Measurements from ENCODE around the gene ALDH3B1.
A peak's percentile ranks its signal among the peaks of the same experiment; 100 is the strongest.

ALDH3B1 gene

DNA sequence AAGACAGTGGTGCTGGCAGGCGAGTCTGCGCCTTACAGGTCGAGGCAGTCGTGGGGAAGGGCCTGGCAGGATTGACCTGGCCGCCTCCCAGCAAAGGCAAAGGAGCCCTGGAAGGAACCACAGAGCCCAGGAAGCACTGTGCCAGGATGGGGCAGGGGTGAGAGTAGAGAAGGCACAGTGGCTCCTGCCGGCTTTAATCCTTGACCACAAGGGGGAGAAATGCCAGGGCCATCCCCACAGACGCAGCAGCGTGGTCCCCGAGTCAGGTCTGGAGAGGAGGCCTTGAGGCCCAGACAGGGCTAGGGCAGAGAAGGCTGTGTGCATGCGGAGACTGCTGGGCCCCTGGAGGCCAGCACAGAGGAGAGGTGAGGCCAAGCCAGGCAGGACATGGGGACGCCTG lies 10.4 kb downstream of the ALDH3B1 start:
- peak; percentile 63 for DNase-seq (ENCODE audit: low read depth)
- TF ChIP-seq POLR2A (IDR thresholded peaks at IDR 0.05; ENCODE audit: extremely low read depth, insufficient read length) = no peak
- TF ChIP-seq MYC (IDR thresholded peaks at IDR 0.05; ENCODE audit: low read depth, low read length) = no peak
- TF ChIP-seq, protein P1, sequence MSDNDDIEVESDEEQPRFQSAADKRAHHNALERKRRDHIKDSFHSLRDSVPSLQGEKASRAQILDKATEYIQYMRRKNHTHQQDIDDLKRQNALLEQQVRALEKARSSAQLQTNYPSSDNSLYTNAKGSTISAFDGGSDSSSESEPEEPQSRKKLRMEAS (IDR thresholded peaks at IDR 0.05; ENCODE audit: low read depth, low read length) = no peak
- TF ChIP-seq, protein P2, sequence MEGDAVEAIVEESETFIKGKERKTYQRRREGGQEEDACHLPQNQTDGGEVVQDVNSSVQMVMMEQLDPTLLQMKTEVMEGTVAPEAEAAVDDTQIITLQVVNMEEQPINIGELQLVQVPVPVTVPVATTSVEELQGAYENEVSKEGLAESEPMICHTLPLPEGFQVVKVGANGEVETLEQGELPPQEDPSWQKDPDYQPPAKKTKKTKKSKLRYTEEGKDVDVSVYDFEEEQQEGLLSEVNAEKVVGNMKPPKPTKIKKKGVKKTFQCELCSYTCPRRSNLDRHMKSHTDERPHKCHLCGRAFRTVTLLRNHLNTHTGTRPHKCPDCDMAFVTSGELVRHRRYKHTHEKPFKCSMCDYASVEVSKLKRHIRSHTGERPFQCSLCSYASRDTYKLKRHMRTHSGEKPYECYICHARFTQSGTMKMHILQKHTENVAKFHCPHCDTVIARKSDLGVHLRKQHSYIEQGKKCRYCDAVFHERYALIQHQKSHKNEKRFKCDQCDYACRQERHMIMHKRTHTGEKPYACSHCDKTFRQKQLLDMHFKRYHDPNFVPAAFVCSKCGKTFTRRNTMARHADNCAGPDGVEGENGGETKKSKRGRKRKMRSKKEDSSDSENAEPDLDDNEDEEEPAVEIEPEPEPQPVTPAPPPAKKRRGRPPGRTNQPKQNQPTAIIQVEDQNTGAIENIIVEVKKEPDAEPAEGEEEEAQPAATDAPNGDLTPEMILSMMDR (IDR thresholded peaks at IDR 0.05; ENCODE audit: low read depth, low read length) = peak; percentile 28
- H3K4me3 ChIP-seq (ENCODE audit: low read depth, low read length) = no peak overlapping the region

DNA sequence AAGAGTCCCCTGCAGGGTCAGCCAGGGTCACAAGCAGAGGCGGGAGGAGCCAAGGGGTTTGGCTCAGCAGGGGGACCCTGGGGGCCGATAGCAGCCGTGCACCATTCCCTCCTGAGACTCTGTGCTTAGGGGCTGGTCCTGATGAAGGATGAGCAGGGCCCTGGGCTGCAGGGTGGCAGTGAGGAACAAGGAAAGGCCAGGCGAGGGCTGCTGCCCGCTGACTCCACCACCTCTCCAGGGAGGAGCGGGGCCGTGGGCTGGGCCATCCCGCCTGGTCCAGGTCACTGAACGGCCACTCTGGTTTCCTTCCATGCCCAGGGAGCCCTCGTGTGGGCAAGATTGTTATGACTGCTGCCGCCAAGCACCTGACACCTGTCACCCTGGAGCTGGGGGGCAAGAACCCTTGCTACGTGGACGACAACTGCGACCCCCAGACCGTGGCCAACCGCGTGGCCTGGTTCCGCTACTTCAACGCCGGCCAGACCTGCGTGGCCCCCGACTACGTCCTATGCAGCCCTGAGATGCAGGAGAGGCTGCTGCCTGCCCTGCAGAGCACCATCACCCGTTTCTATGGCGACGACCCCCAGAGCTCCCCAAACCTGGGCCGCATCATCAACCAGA lies 11.2 kb downstream of the ALDH3B1 start:
- DNase-seq (ENCODE audit: low read depth) = no peak
- H3K4me3 ChIP-seq (ENCODE audit: low read depth, low read length) = no peak overlapping the region
- TF ChIP-seq, protein P2 (IDR thresholded peaks at IDR 0.05; ENCODE audit: low read depth, low read length) = no peak
- TF ChIP-seq POLR2A (IDR thresholded peaks at IDR 0.05; ENCODE audit: extremely low read depth, insufficient read length) = no peak
- TF ChIP-seq, protein P1 (IDR thresholded peaks at IDR 0.05; ENCODE audit: low read depth, low read length) = no peak
- TF ChIP-seq MYC (IDR thresholded peaks at IDR 0.05; ENCODE audit: low read depth, low read length) = no peak

DNA sequence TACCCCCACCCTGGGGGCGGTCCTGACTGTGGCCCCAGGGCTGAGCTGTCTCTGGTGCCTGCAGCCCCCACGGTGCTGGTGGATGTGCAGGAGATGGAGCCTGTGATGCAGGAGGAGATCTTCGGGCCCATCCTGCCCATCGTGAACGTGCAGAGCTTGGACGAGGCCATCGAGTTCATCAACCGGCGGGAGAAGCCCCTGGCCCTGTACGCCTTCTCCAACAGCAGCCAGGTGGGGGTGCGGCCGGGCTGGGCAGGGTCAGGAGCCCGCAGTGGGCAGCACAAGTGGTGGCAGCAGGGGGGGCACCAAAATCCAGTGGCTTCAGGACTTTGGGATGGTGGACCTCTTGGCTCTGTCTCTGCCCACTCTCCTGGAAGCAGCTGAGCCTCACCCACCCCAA lies 12.4 kb downstream of the ALDH3B1 start:
- H3K4me3 ChIP-seq (ENCODE audit: low read depth, low read length) = no peak overlapping the region
- TF ChIP-seq, protein P1 (IDR thresholded peaks at IDR 0.05; ENCODE audit: low read depth, low read length) = no peak
- no peak for TF ChIP-seq POLR2A (IDR thresholded peaks at IDR 0.05; ENCODE audit: extremely low read depth, insufficient read length)
- no peak for TF ChIP-seq MYC (IDR thresholded peaks at IDR 0.05; ENCODE audit: low read depth, low read length)
- TF ChIP-seq, protein P2 (IDR thresholded peaks at IDR 0.05; ENCODE audit: low read depth, low read length) = no peak
- DNase-seq (ENCODE audit: low read depth) = no peak

DNA sequence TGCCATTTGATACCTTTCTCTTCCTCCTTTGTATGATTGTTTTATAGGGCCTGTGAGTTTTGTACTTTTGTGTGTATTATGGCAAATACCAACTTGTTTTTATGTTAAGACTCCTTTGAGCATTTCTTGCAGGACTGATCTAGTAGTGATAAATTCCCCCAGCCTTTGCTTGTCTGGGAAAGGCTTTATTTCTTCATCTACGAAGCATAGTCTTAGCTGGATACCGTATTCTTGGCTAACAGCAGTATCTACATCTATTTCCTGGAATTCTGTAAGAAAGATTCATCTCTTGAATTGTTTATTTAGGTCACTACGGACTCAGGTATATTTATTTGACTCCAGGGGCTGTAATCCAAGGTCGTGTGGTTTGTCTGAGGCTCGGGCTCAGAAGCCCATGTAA lies 14.4 kb downstream of the ALDH3B1 start:
- no peak for TF ChIP-seq POLR2A (IDR thresholded peaks at IDR 0.05; ENCODE audit: extremely low read depth, insufficient read length)
- no peak for TF ChIP-seq MYC (IDR thresholded peaks at IDR 0.05; ENCODE audit: low read depth, low read length)
- TF ChIP-seq, protein P1 (IDR thresholded peaks at IDR 0.05; ENCODE audit: low read depth, low read length) = no peak
- TF ChIP-seq, protein P2 (IDR thresholded peaks at IDR 0.05; ENCODE audit: low read depth, low read length) = no peak

DNA sequence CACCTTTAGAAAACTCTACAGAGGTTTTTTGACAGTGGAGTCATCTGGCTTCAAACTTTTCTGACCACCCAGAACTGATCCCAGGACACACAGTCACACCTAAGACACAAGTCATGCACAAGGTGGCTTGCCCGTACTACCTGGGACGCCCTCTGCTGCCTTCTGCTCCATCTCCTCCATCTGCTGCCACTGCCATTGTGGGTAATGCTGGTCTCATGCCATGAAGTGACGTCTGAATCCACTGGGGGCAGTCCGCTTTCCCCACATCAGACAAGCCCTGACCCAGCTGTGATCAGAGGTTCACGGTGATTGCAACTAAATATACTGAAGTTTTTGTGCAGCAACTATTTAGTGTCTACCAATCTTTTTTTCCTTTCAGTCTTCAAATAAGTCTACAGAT lies 14.9 kb downstream of the ALDH3B1 start:
- DNase-seq (ENCODE audit: low read depth) = peak; percentile 48
- no peak for TF ChIP-seq MYC (IDR thresholded peaks at IDR 0.05; ENCODE audit: low read depth, low read length)
- TF ChIP-seq POLR2A (IDR thresholded peaks at IDR 0.05; ENCODE audit: extremely low read depth, insufficient read length) = no peak
- TF ChIP-seq, protein P1 (IDR thresholded peaks at IDR 0.05; ENCODE audit: low read depth, low read length) = no peak
- H3K4me3 ChIP-seq (ENCODE audit: low read depth, low read length) = no peak overlapping the region

More for the DNA sequence above, 14.4 kb downstream of the ALDH3B1 start:
- H3K4me3 ChIP-seq (ENCODE audit: low read depth, low read length) = no peak overlapping the region
- no peak for DNase-seq (ENCODE audit: low read depth)

DNA sequence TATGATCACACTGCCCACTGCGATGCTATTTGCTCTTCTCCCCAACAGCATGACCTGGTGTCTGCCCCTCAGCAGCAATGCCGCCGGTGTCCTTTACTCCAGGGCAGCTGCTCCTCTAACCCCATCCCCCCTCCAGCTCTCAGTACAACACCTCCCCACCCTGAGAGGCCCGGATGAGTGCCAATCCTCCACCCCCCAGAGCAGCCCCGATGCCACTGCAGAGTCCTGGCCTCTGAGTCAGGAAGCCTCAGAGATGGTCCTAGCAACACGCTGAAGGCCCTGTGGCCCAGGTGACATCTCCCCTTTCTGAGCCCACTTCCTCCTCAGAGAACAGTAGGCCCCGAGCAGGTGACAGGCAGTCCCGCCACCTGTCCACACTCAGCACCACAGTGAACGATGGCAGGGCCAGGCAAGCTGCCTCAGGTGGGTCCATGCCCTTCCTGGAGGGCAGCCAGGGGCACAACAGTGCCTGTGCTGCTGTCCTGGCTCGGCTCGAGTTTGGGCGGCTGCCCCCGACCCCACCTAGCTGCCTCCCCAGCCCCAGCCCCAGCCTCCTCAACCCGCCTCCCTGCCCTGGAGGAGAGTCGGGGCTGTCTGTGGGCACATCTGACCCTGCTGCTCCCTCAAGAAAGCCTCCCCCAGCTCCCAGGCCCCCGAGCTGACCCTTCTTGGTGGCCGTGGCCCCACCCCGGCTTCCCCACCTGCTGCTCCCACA lies 16.4 kb downstream of the ALDH3B1 start:
- no peak overlapping the region for H3K4me3 ChIP-seq (ENCODE audit: low read depth, low read length)
- no peak for DNase-seq (ENCODE audit: low read depth)
- TF ChIP-seq MYC (IDR thresholded peaks at IDR 0.05; ENCODE audit: low read depth, low read length) = no peak
- TF ChIP-seq, protein P2 (IDR thresholded peaks at IDR 0.05; ENCODE audit: low read depth, low read length) = no peak
- TF ChIP-seq, protein P1 (IDR thresholded peaks at IDR 0.05; ENCODE audit: low read depth, low read length) = no peak
- TF ChIP-seq POLR2A (IDR thresholded peaks at IDR 0.05; ENCODE audit: extremely low read depth, insufficient read length) = no peak
